Measurements from ENCODE around the gene PIGL. TPM values are rescaled to one million over a fixed set of nuclear protein-coding genes. Genes with fewer than 3 reads are reported as not detected.

The PIGL gene
- polyA plus RNA-seq, 3 donors = 23.3 to 47.2 (median 27.7) TPM

DNA sequence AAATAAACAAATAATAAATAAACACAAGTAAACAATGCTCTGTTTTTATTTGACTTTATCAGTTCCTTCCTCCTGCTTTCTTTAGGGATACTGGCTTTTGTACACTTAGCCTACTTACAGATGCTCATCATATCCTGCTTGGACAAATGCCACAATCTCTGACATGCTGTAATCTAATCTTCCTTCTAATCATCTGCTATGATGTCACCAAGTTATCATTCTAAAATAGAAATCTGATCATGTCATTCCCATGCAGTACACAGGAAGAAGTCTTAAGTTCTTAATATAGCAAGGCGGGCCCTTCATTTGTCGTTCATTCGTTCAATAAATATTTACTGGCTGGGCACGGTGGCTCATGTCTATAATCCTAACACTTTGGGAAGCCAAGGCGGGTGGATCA lies 154.7 kb downstream of the PIGL start:
- no peak for DNase-seq (ENCODE audit: extremely low read depth in 1 of 11, low read depth in 9 of 11, low spot score in 4 of 11)

DNA sequence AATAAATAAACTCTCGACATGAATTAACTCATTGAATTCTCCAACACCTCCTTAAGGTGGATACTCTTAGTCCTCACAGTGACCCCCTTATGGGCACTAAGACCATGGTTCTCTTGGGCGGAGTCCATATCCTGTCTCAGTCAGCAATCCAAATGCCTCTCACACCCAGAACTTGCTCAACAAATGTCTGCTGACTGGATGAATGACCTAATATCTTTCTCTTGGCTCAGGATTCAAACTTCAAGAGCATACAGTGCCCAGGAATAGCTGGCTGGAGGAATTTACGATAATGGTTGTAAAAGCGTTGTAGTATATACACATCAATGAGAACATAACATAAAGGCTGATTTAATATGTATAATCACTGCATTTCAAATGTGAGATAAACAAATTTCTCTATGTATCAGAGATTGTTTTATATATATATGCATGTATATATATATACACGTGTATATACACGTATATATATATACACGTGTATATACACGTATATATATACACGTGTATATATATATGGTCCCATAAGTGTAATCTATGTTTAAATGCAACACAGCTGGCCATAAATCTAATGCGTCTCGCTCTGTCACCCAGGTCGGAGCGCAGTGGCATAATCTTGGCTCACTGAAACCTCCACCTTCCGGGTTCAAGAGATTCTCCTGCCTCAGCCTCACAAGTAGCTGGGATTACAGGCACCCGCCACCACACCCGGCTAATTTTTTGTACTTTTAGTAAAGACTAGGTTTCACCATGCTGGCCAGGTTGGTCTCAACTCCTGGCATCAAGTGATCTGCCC lies 157.3 kb downstream of the PIGL start:
- DNase-seq (ENCODE audit: extremely low read depth in 1 of 11, low read depth in 9 of 11, low spot score in 4 of 11) = no peak

Other genes starting within 250 kb of the PIGL start
- 10 to 100 TPM; 41.2 to 64.2 (median 49.5) TPM for gene ZSWIM7, start 217.5 kb upstream of the PIGL start, polyA plus RNA-seq (ENCODE audit: insufficient read length in 3 of 3)
- 10 to 100 TPM; 51.1 to 70.3 (median 61.0) TPM for gene TTC19, start 217.4 kb upstream of the PIGL start, polyA plus RNA-seq (ENCODE audit: insufficient read length in 3 of 3)
- 100 to 1,000 TPM; 101 to 110 (median 104) TPM for gene NCOR1, start 1.7 kb upstream of the PIGL start, polyA plus RNA-seq (ENCODE audit: insufficient read length in 3 of 3)
- gene CENPV, start 136.3 kb downstream of the PIGL start, polyA plus RNA-seq (ENCODE audit: insufficient read length in 3 of 3) = 10 to 100 TPM; 74.7 to 80.7 (median 77.7) TPM
- 1,000 to 10,000 TPM; 1,739 to 2,239 (median 2,190) TPM for gene UBB, start 163.9 kb downstream of the PIGL start, polyA plus RNA-seq (ENCODE audit: insufficient read length in 3 of 3)
- 1 to 10 TPM; 1.8 to 3.8 (median 2.6) TPM for gene TRPV2, start 198.4 kb downstream of the PIGL start, polyA plus RNA-seq (ENCODE audit: insufficient read length in 3 of 3)